Liver (tissue), 9 donors: ENCODE results near the gene RAI1. TPM values are rescaled to one million over a fixed set of nuclear protein-coding genes. Genes with fewer than 3 reads are reported as not detected.

ENCODE experiments used
- DNase-seq: peaks from one replicate; pipeline ENCODE4 v3.0.0-alpha.2; 2017; ENCODE audit warnings: low spot score
- H3K27ac ChIP-seq, 2 donors: one replicate each; pipeline ENCODE4 v1.7.0; 2013; ENCODE audit warnings: inconsistent platforms in 2 of 2, low read length in 2 of 2, control low read depth in 1 of 2, low read depth in 1 of 2, mild to moderate bottlenecking in 1 of 2
- H3K27me3 ChIP-seq, 4 donors: one replicate each; pipeline versions ENCODE4 v1.6.1 to v1.7.0; 2013; ENCODE audit warnings: low read length in 3 of 4, inconsistent platforms in 1 of 4, mild to moderate bottlenecking in 1 of 4, moderate library complexity in 1 of 4; ENCODE audit not compliant: control insufficient read depth in 4 of 4, insufficient read depth in 4 of 4
- H3K36me3 ChIP-seq, 4 donors: one replicate each; pipeline versions ENCODE4 v1.6.1 to v1.7.0; 2013; ENCODE audit warnings: low read length in 3 of 4, mild to moderate bottlenecking in 3 of 4, low read depth in 1 of 4, moderate library complexity in 1 of 4; ENCODE audit not compliant: control insufficient read depth in 4 of 4, insufficient read depth in 3 of 4
- H3K4me1 ChIP-seq, 4 donors: one replicate each; pipeline versions ENCODE4 v1.6.1 to v1.7.0; 2013; ENCODE audit warnings: low read length in 3 of 4, mild to moderate bottlenecking in 3 of 4, moderate library complexity in 1 of 4; ENCODE audit not compliant: control insufficient read depth in 4 of 4, insufficient read depth in 4 of 4
- H3K4me3 ChIP-seq, 3 donors: one replicate each; pipeline versions ENCODE4 v1.6.1 to v1.7.0; 2013; ENCODE audit warnings: low read length in 3 of 3, control low read depth in 1 of 3, low read depth in 1 of 3, mild to moderate bottlenecking in 1 of 3
- H3K9ac ChIP-seq, 2 donors: one replicate each; pipeline ENCODE4 v1.7.0; 2013; ENCODE audit warnings: low read length in 2 of 2, mild to moderate bottlenecking in 2 of 2, moderate library complexity in 2 of 2, control low read depth in 1 of 2, low read depth in 1 of 2
- H3K9me3 ChIP-seq, 4 donors: one replicate each; pipeline versions ENCODE4 v1.6.1 to v1.7.0; 2013; ENCODE audit warnings: low read length in 3 of 4; ENCODE audit not compliant: control insufficient read depth in 4 of 4
- CTCF ChIP-seq: fragments of 150-350 bp; IDR thresholded peaks from 2 replicates; pipeline ENCODE4 v1.5.1; 2017; ENCODE audit warnings: improper control_type of control experiment, low read depth, low read length; ENCODE audit not compliant: missing input control
- EGR1 ChIP-seq, 2 donors: IDR thresholded peaks; 2 replicates each; pipeline ENCODE4 v1.6.1; 2016 to 2018; ENCODE audit warnings: antibody characterized with exemption in 2 of 2, low read depth in 2 of 2
- FOXA1 ChIP-seq: IDR thresholded peaks from 2 replicates; pipeline ENCODE4 v1.6.1; 2016; ENCODE audit warnings: antibody characterized with exemption
- FOXA2 ChIP-seq: IDR thresholded peaks from 2 replicates; pipeline ENCODE4 v1.6.1; 2016; ENCODE audit warnings: antibody characterized with exemption
- GABPA ChIP-seq, 2 donors: IDR thresholded peaks in 1 of 2; conservative IDR thresholded peaks in 1 of 2; 2 replicates each; pipeline ENCODE4 v1.6.1; 2016; ENCODE audit warnings: antibody characterized with exemption in 2 of 2, mild to moderate bottlenecking in 1 of 2, moderate library complexity in 1 of 2
- HNF4A ChIP-seq, 2 donors: conservative IDR thresholded peaks; 2 replicates each; pipeline ENCODE4 v1.6.1; 2016; ENCODE audit warnings: antibody characterized with exemption in 2 of 2, mild to moderate bottlenecking in 2 of 2
- HNF4G ChIP-seq: IDR thresholded peaks from 2 replicates; pipeline ENCODE4 v1.6.1; 2016; ENCODE audit warnings: antibody characterized with exemption
- JUND ChIP-seq, 2 donors: IDR thresholded peaks; 2 replicates each; pipeline ENCODE4 v1.6.1; 2016; ENCODE audit warnings: antibody characterized with exemption in 2 of 2
- NR2F2 ChIP-seq: IDR thresholded peaks from 2 replicates; pipeline ENCODE4 v1.6.1; 2016; ENCODE audit warnings: antibody characterized with exemption
- RAD21 ChIP-seq, 2 donors: IDR thresholded peaks; 2 replicates each; pipeline ENCODE4 v1.6.1; 2016; ENCODE audit warnings: antibody characterized with exemption in 2 of 2, mild to moderate bottlenecking in 2 of 2
- REST ChIP-seq: IDR thresholded peaks from 2 replicates; pipeline ENCODE4 v1.6.1; 2016; ENCODE audit warnings: antibody characterized with exemption, mild to moderate bottlenecking
- RXRA ChIP-seq, 2 donors: IDR thresholded peaks; 2 replicates each; pipeline ENCODE4 v1.6.1; 2017 to 2018; ENCODE audit warnings: antibody characterized with exemption in 2 of 2, mild to moderate bottlenecking in 1 of 2
- SP1 ChIP-seq: IDR thresholded peaks from 2 replicates; pipeline ENCODE4 v1.6.1; 2018; ENCODE audit warnings: antibody characterized with exemption, mild to moderate bottlenecking
- TAF1 ChIP-seq: conservative IDR thresholded peaks from 2 replicates; pipeline ENCODE4 v1.6.1; 2016; ENCODE audit warnings: antibody characterized with exemption, mild to moderate bottlenecking
- YY1 ChIP-seq: IDR thresholded peaks from 2 replicates; pipeline ENCODE4 v1.6.1; 2016; ENCODE audit warnings: antibody characterized with exemption, mild to moderate bottlenecking
- ZBTB33 ChIP-seq: IDR thresholded peaks from 2 replicates; pipeline ENCODE4 v1.6.1; 2016; ENCODE audit warnings: antibody characterized with exemption
- WGBS: extraction: QIAGEN DNeasy Blood & Tissue Kit; methylation state at CpG from one replicate; pipeline ENCODE4 v1.1.7; 2013; 5-methylcytosine and 5-hydroxymethylcytosine counted together
- polyA plus RNA-seq, 2 donors: library from polyadenylated mRNA; stranded (reverse) in 1 of 2; unstranded in 1 of 2; fragments of 200-250 nt in 1 of 2; fragments of >200 nt in 1 of 2; fragmentation: Nextera tagmentation in 1 of 2; extraction: Ambion mirVana in 1 of 2; gene quantifications; one replicate each; pipeline versions ENCODE4 v1.2.1 to v1.2.3, GENCODE V29; 2013 to 2015
- total RNA-seq, 2 donors: library from RNA; depleted of rRNA; stranded (reverse); fragments of >200 nt; gene quantifications; one replicate each; pipeline ENCODE4 v1.2.3, GENCODE V29; 2014
- TF ChIP-seq, protein P1 (sequence below): IDR thresholded peaks from 2 replicates; pipeline ENCODE4 v1.6.1; 2016; ENCODE audit warnings: antibody characterized with exemption
- TF ChIP-seq, protein P2 (sequence below): IDR thresholded peaks from 2 replicates; pipeline ENCODE4 v1.6.1; 2016; ENCODE audit warnings: antibody characterized with exemption
- donor health status: healthy.
- donor health status: healthy.
- donor health status: healthy.
- donor health status: healthy.
- donor health status: healthy.

The RAI1 gene
- total and polyA plus RNA-seq, 4 donors: 0.57 to 7.6 (median 5.3) TPM

DNA sequence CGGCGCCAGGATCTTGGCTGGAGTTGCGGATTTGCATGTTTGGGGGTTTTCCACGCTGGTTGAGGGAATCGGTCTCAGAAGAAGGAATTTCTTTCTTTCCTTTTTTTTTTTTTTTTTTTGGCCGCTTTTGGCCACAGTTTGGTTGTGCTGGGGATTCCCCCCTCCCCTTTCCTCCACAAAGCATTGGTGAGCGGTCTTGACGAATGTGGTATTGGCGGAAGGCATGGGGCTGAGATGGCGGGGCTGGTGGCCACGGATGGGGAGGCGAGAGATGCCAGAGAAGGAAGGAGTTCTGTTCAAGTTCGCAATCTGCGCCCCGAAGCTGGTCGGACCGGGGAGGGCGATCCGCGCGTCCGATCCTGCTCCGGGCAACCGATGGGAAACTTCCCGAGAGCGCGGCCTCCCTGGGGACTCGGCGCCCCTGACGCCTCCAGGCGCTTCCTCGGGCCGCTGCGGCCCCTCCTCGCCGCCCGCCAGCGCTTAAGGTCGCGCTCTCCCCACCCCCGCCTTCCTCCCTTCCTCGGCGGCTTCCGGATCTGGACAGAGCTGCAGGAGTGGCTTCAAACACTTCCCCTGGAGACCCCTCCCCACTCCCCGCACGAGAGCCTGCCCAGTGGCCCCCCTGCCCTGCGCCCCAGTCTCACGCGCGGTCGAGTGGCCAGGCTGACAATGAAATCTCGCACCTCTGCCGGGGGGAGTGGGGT lies 43.2 kb downstream of the RAI1 start:
- peak overlapping the region in 1 of 3 donors; percentile 32 for H3K4me3 ChIP-seq
- peaks cover 0 to 4% (median 2%) of the 10 kb centered on the region in 4 donors for H3K4me1 ChIP-seq
- no peaks in the 10 kb centered on the region for H3K9me3 ChIP-seq
- peak overlapping the region; percentile 69 to 76 for H3K27ac ChIP-seq
- H3K27me3 ChIP-seq: no peaks in the 10 kb centered on the region
- DNase-seq: no peak
- H3K36me3 ChIP-seq: no peaks in the 10 kb centered on the region
- no peak overlapping the region for H3K9ac ChIP-seq
- TF ChIP-seq RAD21 (IDR thresholded peaks at IDR 0.05): no peak
- TF ChIP-seq NR2F2: no peak
- no peak for TF ChIP-seq REST
- TF ChIP-seq HNF4G: no peak
- TF ChIP-seq, protein P1, sequence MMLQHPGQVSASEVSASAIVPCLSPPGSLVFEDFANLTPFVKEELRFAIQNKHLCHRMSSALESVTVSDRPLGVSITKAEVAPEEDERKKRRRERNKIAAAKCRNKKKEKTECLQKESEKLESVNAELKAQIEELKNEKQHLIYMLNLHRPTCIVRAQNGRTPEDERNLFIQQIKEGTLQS: no peak
- no peak for TF ChIP-seq CTCF
- TF ChIP-seq, protein P2, sequence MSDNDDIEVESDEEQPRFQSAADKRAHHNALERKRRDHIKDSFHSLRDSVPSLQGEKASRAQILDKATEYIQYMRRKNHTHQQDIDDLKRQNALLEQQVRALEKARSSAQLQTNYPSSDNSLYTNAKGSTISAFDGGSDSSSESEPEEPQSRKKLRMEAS: no peak
- TF ChIP-seq ZBTB33: no peak
- TF ChIP-seq SP1: no peak
- no peak for TF ChIP-seq GABPA (IDR thresholded peaks at IDR 0.05 in 1 of 2, conservative IDR thresholded peaks at IDR 0.05 in 1 of 2)
- no peak for TF ChIP-seq RXRA (IDR thresholded peaks at IDR 0.05)
- TF ChIP-seq JUND (IDR thresholded peaks at IDR 0.05): no peak
- no peak for TF ChIP-seq TAF1
- no peak for TF ChIP-seq FOXA2
- no peak for TF ChIP-seq HNF4A (conservative IDR thresholded peaks at IDR 0.05)
- TF ChIP-seq FOXA1: no peak
- TF ChIP-seq YY1: no peak
- no peak for TF ChIP-seq EGR1 (IDR thresholded peaks at IDR 0.05; ENCODE audit: low read depth in 2 of 2)
- WGBS: 61% methylated on average over 53 of the region's 53 CpGs
